ENCODE data around the gene LAMA2. TPM values are rescaled to one million over a fixed set of nuclear protein-coding genes. Genes with fewer than 3 reads are reported as not detected.
A peak's percentile ranks its signal among the peaks of the same experiment; 100 is the strongest.

Gene LAMA2
- total RNA-seq, 1 experiment from 2014 or later: 0.02 TPM

GRCh38 chr6:129248946-129249345, 366.0 kb downstream of the LAMA2 start:
- Mint-ChIP-seq H3K4me1 (ENCODE audit: low read depth, unreplicated experiment) (no peaks in the 10 kb centered on the region), H3K27ac (ENCODE audit: unreplicated experiment) (no peak overlapping the region), H3K9me3 (ENCODE audit: unreplicated experiment) (no peaks in the 10 kb centered on the region), H3K36me3 (ENCODE audit: insufficient read depth, unreplicated experiment) (no peaks in the 10 kb centered on the region), H3K27me3 (ENCODE audit: insufficient read depth, unreplicated experiment) (peaks cover 14% of the 10 kb centered on the region), H3K4me3 (ENCODE audit: unreplicated experiment) (no peak overlapping the region)
- Histone ChIP-seq H3K9me3 (no peaks in the 10 kb centered on the region), H3K27me3 (replicated peaks; ENCODE audit: control insufficient read depth, insufficient read depth, low read length) (no peaks in the 10 kb centered on the region), H3K4me3 (ENCODE audit: low read depth, low read length) (no peak overlapping the region), H3K36me3 (ENCODE audit: control insufficient read depth, insufficient read depth, low read length) (no peaks in the 10 kb centered on the region), H3K4me1 (no peaks in the 10 kb centered on the region)
- ChIA-PET CTCF (no interaction called here), POLR2A (no interaction called here)
- TF ChIP-seq CTCF (IDR thresholded peaks at IDR 0.05; ENCODE audit: insufficient read depth in 1 of 2, low read depth in 1 of 2, low read length in 1 of 2, severe bottlenecking in 1 of 2, unreplicated experiment in 1 of 2): no peak
- intact Hi-C loops (cut with micrococcal nuclease; ENCODE audit: unreplicated experiment): no loop called here
- BruUV-seq (replicated peaks): no TSS peak
- no peak for DNase-seq

- POLR2A ChIA-PET: no interaction called here
- no peak overlapping the region for H3K27ac Mint-ChIP-seq (ENCODE audit: unreplicated experiment)
These were observed 368.9 kb downstream of the LAMA2 start for GRCh38 chr6:129251669-129252376.

More at GRCh38 chr6:129251669-129252376, 368.9 kb downstream of the LAMA2 start:
- H3K4me3 ChIP-seq (ENCODE audit: low read depth, low read length): no peak overlapping the region
- H3K36me3 ChIP-seq (ENCODE audit: control insufficient read depth, insufficient read depth, low read length): no peaks in the 10 kb centered on the region
- Mint-ChIP-seq H3K36me3 (ENCODE audit: insufficient read depth, unreplicated experiment) (no peaks in the 10 kb centered on the region), H3K9me3 (ENCODE audit: unreplicated experiment) (no peaks in the 10 kb centered on the region), H3K4me1 (ENCODE audit: low read depth, unreplicated experiment) (no peaks in the 10 kb centered on the region), H3K27me3 (ENCODE audit: insufficient read depth, unreplicated experiment) (peaks cover 14% of the 10 kb centered on the region), H3K4me3 (ENCODE audit: unreplicated experiment) (no peak overlapping the region)
- TF ChIP-seq CTCF (IDR thresholded peaks at IDR 0.05; ENCODE audit: insufficient read depth in 1 of 2, low read depth in 1 of 2, low read length in 1 of 2, severe bottlenecking in 1 of 2, unreplicated experiment in 1 of 2): peak; percentile 77 to 82
- CTCF ChIA-PET: interaction anchor here (0.5 to 1.0 kb wide), 2 partner anchors 37 to 444 kb away, joined by 3 to 4 read pairs; no protein-coding TSS in a partner anchor
- intact Hi-C loops (cut with micrococcal nuclease; ENCODE audit: unreplicated experiment): loop anchor here (1.0 to 10.0 kb wide), 6 partner anchors 37 to 1517 kb away; no protein-coding TSS in a partner anchor
- H3K27me3 ChIP-seq (replicated peaks; ENCODE audit: control insufficient read depth, insufficient read depth, low read length): no peaks in the 10 kb centered on the region
- no peaks in the 10 kb centered on the region for H3K9me3 ChIP-seq
- DNase-seq: peak; percentile 50 to 74
- no TSS peak for BruUV-seq (replicated peaks)
- H3K4me1 ChIP-seq: no peaks in the 10 kb centered on the region
